ENCODE measurements around the gene TNP2. TPM values are rescaled to one million over a fixed set of nuclear protein-coding genes. Genes with fewer than 3 reads are reported as not detected.
A peak's percentile ranks its signal among the peaks of the same experiment; 100 is the strongest.

TNP2 gene
- total and polyA plus RNA-seq, 2 donors from 2014 or later, result not detected

DNA sequence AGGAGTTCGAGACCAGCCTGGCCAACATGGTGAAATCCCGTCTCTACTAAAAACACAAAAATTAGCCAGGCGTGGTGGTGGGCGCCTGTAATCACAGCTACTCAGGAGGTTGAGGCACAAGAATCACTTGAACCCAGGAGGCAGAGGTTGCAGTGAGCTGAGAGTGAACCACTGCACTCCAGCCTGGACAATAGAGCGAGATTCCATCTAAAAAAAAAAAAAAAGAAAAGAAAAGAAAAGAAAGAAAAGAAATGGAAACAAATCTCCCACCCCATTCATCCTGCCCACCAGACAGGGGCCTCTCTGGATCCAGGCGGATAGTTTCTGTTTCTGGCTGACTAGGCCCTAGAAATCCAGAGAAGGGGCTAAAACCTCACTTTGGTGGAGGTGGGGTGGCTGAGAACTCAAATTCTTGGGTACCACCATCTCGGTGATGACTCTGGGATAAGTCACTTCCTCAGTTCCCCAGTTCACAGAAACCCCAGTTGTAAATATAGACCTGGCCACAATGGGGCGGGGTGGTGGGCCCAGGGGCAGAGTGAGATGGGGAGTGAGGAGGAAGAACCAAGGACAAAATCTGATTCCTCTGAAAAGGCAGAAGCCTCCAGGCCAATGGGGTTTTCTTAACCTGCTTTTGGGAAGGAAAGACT is 35.3 kb downstream of the TNP2 start:
- Histone ChIP-seq H3K27me3 (ENCODE audit: control insufficient read depth, insufficient read depth, low read length) (no peaks in the 10 kb centered on the region), H3K9me3 (ENCODE audit: control insufficient read depth in 2 of 3, insufficient read depth in 1 of 3, low read length in 3 of 3) (no peaks in the 10 kb centered on the region), H3K4me1 (ENCODE audit: control insufficient read depth in 2 of 3, insufficient read depth in 2 of 3, low read depth in 1 of 3, low read length in 3 of 3) (peaks cover 0 to 5% (median 0%) of the 10 kb centered on the region in 3 donors), H3K27ac (ENCODE audit: low read depth in 2 of 2, low read length in 2 of 2) (no peak overlapping the region), H3K4me3 (ENCODE audit: low read length in 3 of 3) (no peak overlapping the region), H3K9ac (ENCODE audit: low read length in 3 of 3) (no peak overlapping the region), H3K36me3 (ENCODE audit: control insufficient read depth in 2 of 3, insufficient read depth in 3 of 3, low read length in 3 of 3) (no peaks in the 10 kb centered on the region)
- TF ChIP-seq, protein P1, sequence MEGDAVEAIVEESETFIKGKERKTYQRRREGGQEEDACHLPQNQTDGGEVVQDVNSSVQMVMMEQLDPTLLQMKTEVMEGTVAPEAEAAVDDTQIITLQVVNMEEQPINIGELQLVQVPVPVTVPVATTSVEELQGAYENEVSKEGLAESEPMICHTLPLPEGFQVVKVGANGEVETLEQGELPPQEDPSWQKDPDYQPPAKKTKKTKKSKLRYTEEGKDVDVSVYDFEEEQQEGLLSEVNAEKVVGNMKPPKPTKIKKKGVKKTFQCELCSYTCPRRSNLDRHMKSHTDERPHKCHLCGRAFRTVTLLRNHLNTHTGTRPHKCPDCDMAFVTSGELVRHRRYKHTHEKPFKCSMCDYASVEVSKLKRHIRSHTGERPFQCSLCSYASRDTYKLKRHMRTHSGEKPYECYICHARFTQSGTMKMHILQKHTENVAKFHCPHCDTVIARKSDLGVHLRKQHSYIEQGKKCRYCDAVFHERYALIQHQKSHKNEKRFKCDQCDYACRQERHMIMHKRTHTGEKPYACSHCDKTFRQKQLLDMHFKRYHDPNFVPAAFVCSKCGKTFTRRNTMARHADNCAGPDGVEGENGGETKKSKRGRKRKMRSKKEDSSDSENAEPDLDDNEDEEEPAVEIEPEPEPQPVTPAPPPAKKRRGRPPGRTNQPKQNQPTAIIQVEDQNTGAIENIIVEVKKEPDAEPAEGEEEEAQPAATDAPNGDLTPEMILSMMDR (IDR thresholded peaks at IDR 0.05; ENCODE audit: borderline replicate concordance, extremely low read depth, insufficient read depth), result no peak
- intact Hi-C loops (cut with DNase I), result no loop called here
- DNase-seq (no peak), FAIRE-seq (no peak)

DNA sequence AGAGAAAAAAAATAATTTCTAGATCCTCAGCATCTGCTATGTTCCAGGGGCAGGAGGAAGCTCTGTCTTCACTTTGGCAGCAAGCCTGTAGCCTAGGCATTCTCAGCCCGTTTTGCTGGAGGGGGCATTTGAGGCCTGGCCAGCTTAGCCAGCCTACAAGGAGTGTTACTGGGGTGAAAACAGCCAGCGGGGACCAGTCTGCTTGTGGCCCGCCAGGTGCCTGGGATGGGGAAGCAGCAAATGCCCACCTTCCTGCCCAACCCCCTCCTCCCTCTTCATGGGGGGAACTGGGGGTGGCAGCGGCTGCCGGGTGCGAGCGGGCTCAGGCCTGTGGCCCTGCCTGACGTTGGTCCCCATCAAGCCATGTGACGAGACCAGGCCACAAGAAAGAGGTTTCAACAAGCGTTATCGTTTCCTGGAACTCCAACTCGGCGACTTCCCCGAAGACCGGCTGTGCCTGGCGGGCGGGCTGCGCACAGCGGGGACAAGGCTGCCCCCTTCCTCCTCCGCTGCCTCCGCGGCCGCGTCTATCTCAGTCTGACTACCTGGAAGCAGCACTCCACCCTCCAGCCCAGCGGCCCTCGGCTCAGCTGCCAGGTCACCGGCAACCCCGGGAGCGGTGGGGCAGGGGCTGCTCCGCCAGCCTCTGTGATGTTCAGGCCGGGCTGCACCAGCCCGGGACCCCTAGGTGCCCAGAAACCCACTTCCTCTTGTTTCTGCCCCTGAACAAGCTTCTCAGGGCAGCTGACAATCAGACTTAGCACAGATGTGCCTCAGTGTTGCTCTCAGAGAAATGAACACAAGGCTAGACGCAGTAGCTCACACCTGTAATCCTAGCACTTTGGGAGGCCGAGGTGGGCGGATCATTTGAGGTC is 36.0 kb downstream of the TNP2 start:
- H3K9me3 ChIP-seq (ENCODE audit: control insufficient read depth in 2 of 3, insufficient read depth in 1 of 3, low read length in 3 of 3), result no peaks in the 10 kb centered on the region
- H3K27me3 ChIP-seq (ENCODE audit: control insufficient read depth, insufficient read depth, low read length), result no peaks in the 10 kb centered on the region
- H3K27ac ChIP-seq (ENCODE audit: low read depth in 2 of 2, low read length in 2 of 2), result no peak overlapping the region
- FAIRE-seq, result no peak
- no peaks in the 10 kb centered on the region for H3K36me3 ChIP-seq (ENCODE audit: control insufficient read depth in 2 of 3, insufficient read depth in 3 of 3, low read length in 3 of 3)
- intact Hi-C loops (cut with DNase I), result no loop called here
- DNase-seq, result peak in 4 of 5 donors; percentile 43 to 89 (median 60)
- H3K4me1 ChIP-seq (ENCODE audit: control insufficient read depth in 2 of 3, insufficient read depth in 2 of 3, low read depth in 1 of 3, low read length in 3 of 3), result peaks cover 0 to 5% (median 0%) of the 10 kb centered on the region in 3 donors
- no peak overlapping the region for H3K9ac ChIP-seq (ENCODE audit: low read length in 3 of 3)
- no peak overlapping the region for H3K4me3 ChIP-seq (ENCODE audit: low read length in 3 of 3)
- TF ChIP-seq, protein P1 (IDR thresholded peaks at IDR 0.05; ENCODE audit: borderline replicate concordance, extremely low read depth, insufficient read depth), result no peak

DNA sequence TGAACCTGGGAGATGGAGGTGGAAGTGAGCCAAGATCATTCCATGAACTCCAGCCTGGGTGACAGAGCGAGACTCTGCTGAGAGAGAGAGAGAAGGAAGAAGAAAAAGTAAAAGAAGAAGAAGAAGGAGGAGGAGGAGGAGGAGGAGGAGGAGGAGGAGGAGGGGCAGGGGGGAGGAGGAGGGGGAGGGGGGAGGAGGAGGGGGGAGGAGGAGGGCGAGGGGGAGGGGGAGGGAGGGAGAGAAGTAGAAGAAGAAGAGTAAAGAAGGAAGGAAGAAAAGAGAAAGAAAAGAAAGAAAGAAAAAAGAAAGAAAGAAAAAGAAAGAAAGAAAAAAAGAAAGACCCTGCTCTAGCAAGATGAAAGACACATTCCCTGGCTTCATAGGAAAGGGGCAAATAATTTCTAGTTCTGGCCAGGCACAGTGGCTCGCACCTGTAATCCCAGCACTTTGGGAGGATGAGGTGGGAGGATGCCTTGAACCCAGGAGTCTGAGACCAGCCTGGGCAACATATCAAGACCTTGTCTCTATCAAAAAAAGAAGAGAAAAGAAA is 36.7 kb downstream of the TNP2 start:
- H3K36me3 ChIP-seq (ENCODE audit: control insufficient read depth in 2 of 3, insufficient read depth in 3 of 3, low read length in 3 of 3), result no peaks in the 10 kb centered on the region
- no peak for DNase-seq
- no peak overlapping the region for H3K27ac ChIP-seq (ENCODE audit: low read depth in 2 of 2, low read length in 2 of 2)
- no peaks in the 10 kb centered on the region for H3K9me3 ChIP-seq (ENCODE audit: control insufficient read depth in 2 of 3, insufficient read depth in 1 of 3, low read length in 3 of 3)
- no peak for FAIRE-seq
- peaks cover 0 to 5% (median 0%) of the 10 kb centered on the region in 3 donors for H3K4me1 ChIP-seq (ENCODE audit: control insufficient read depth in 2 of 3, insufficient read depth in 2 of 3, low read depth in 1 of 3, low read length in 3 of 3)
- intact Hi-C loops (cut with DNase I), result no loop called here
- no peaks in the 10 kb centered on the region for H3K27me3 ChIP-seq (ENCODE audit: control insufficient read depth, insufficient read depth, low read length)
- H3K4me3 ChIP-seq (ENCODE audit: low read length in 3 of 3), result no peak overlapping the region
- no peak overlapping the region for H3K9ac ChIP-seq (ENCODE audit: low read length in 3 of 3)
- TF ChIP-seq, protein P1 (IDR thresholded peaks at IDR 0.05; ENCODE audit: borderline replicate concordance, extremely low read depth, insufficient read depth), result no peak

Data from kidney (tissue), 14 donors.